Epithelial cell of prostate (primary cell): ENCODE measurements around the gene SPRR2B.
"Not testable (repeated sequence)": the region's sequence is repeated elsewhere in the genome, so short reads cannot be mapped to it uniquely, and the experiment has no call there.

ENCODE experiments used
- DNase-seq: peaks from one replicate; pipeline ENCODE4 v3.0.0-alpha.2; 2011; ENCODE audit warnings: low read depth, low spot score
- H3K27ac ChIP-seq: fragments of 450-650 bp; 2 replicates; pipeline ENCODE4 v1.5.1; 2017; ENCODE audit warnings: mild to moderate bottlenecking

Gene SPRR2B

DNA sequence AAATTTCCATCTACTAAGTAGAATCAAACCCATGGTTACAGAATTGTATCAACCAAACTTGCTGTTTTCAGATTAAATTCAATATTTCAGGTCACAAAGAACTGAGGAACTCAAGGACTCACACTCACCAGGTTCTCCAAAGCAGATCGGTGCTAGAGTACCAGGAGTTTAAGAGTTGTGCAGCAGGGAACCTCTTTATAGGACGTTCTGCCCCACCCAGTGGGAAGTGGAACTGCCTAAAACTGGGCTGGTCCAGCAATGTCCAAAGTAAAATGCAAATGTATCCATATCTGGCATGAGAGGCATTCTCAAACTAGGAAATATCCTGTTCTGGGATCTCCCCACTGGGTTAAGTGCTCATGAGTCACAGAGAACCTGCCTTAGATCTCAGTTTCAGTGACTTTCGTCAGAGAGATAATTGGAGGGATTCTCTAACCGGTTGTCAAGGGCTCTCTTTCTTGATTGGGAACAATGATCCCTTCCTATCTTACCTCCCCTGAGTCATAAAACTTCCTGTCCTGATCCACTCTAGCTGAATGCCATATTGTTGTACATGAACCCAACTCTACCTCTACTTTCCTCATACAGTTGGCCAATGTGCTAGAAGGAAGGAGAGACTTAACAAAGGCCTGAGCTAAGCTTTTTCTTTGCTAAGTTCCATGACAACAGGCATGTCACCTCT, 30.3 kb downstream of the SPRR2B start, which contains the start of gene SPRR2D:
TSS of gene SPRR2D (minus strand) at position 171 of the 682 bp plus-strand sequence. CDS start 774 bp downstream, outside the sequence.
- no peak for DNase-seq
- peak within 1 kb of the TSS; percentile 46 for H3K27ac ChIP-seq

DNA sequence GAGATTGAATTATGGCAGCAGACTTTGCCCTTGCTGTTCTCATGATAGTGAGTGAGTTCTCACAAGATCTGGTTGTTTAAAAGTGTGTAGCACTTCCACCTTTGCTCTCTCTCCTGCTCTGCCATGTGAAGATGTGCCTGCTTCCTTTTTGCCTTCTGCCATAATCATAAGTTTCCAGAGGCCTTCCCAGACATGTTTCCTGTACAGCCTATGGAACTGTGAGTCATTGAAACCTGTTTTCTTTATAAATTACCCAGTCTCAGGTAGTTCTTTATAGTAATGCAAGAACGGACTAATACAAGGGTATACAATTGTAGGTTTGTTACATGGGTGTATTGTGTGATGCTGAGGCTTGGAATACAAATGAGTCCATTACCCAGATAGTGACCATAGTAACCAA, 36.2 kb downstream of the SPRR2B start:
- no peak for DNase-seq
- H3K27ac ChIP-seq, result peak overlapping the region; percentile 78

DNA sequence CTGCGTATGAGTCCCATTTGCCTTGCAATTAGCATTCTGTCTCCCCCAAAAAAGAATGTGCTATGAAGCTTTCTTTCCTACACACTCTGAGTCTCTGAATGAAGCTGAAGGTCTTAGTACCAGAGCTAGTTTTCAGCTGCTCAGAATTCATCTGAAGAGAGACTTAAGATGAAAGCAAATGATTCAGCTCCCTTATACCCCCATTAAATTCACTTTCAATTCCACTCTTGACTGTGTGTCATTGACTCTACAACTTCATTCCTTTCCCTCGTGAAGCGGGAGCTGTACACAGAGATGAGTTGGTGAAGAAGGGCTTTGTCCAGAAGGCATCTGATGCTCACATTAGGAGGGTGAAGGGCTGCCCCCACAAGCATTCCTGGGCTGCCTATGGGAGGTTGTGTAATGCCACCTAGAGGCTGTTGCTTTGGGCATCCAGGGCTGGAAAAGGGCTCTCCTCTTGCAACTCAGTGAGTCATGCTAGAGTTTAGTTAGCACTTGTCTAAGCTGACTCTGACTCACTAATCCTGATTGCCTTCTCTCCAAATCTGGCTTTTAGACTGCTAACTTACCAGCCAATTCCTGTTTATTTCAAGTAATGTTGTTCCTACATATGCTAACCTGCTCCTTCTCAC, 38.6 kb downstream of the SPRR2B start:
- peak; percentile 91 for DNase-seq

DNA sequence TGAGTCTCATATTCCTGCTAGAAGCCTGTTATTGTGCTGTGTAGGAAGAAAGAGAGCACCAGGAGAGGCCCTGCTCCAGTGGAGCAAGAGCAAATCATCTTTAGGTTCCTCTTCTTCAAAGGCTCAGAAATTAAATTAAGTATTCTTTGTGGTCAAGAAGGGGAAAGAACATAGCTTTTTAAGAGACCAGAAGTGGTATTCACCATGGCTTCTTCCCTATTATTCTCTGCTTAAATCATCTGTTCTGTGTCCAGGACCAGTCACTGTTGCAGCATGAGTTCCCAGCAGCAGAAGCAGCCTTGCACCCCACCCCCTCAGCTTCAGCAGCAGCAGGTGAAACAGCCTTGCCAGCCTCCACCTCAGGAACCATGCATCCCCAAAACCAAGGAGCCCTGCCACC, 39.3 kb downstream of the SPRR2B start:
- H3K27ac ChIP-seq, result peak overlapping the region; percentile 78
- DNase-seq, result no peak

More for the DNA sequence above, 38.6 kb downstream of the SPRR2B start:
- H3K27ac ChIP-seq, result peak overlapping the region; percentile 78

DNA sequence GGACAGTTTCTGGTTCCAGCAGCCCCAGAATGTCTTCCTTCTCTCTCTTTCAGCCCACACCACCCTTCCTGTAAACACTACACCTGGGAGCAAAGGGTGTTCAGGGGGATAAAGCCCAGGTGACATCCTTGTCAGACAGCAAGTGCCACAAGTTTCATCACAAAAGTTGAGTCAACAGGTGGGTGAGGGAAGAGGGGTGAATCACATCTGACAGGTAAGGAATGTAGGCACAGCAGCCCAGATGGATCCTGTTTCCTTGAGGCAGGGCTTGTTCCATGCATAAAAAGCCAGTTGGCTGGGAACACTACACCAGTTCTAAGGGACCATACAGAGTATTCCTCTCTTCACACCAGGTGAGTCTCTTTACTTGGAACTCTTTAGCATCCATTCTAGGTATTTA, 40.5 kb downstream of the SPRR2B start, which contains the start of gene SPRR1B:
TSS of gene SPRR1B (plus strand) at position 309 of the 400 bp plus-strand sequence. CDS start 1,143 bp downstream, outside the sequence.
- peak within 1 kb of the TSS; percentile 78 for H3K27ac ChIP-seq

DNA sequence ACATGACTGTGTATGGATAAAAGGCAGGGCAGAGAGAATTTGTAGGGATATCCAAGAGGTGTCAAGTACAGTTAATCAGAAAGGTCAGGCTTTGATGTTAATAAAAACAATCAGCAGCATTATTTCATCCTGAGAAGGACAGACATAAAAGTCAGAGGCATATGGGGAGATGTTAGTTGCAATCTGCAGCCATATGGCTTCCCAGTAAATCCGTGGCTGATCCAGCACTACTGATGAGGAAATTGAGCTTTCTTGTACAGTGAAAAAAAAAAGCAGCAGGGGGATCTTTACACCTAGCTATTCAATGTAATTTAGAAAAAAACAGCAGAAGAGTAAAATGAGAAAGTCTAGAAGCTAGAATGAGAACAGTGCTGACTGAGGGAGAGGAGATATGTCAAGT, 42.6 kb downstream of the SPRR2B start:
- DNase-seq, result no peak
- no peak overlapping the region for H3K27ac ChIP-seq

More for the DNA sequence above, 40.5 kb downstream of the SPRR2B start, which contains the start of gene SPRR1B:
- peak; percentile 82 for DNase-seq

DNA sequence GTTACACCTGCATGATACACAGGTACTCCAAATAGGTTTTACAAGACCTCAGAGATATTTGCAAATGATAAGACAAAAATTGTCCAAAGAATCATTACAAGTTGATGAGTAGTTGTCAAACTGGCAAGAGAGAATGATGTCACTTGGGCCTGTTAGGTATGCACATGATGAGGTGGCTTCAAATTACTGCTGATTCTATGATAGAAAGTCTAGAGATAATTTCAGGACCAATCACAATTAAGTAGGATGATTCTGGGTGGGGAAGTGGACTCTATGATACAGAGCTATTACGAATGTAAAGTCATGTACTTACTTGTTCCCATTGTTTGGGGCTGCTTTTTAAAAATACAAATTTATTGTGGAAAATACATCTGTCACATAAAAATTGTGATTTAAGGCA, 45.6 kb downstream of the SPRR2B start:
- H3K27ac ChIP-seq, result peak overlapping the region; percentile 31
- peak; percentile 49 for DNase-seq

DNA sequence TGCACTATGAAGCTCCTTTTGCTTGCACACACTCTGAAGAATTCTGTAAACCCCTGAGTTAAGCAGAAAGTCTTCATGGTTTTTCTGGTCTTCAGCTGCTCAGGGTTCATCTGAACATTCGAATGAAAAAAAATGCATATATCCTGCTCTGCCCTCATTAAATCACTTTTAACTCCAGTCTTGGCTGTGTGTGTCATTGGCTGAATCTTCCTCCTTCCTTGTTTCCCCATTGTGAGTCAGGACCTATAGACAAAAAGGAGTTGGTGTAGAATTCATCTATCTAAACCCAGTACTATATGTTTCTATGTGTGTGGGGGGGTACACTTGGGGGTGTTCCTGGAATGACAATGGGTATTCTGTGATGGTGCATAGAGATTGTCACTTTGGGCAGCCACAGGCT, 47.0 kb downstream of the SPRR2B start:
- DNase-seq, result no peak
- peak overlapping the region; percentile 31 for H3K27ac ChIP-seq

DNA sequence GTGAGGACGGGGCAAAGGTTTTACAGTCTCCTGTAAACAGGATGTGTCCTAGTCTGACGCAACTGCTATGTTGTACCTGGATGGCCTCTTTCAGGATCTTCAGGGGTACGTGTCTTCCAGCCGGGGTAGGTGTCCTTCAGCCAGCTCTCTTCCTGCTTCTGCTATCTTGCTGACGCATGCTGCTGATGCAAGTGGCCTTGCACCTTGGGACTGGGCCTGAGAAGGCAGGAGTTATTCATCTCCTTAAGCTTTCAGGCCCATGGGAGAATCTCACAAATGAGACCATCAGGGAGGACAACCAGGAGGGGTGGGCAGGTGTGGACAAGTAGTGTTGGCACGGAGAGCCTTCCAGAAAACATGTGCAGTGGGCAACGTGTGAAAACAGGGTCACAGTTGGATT, 48.3 kb downstream of the SPRR2B start:
- no peak for DNase-seq
- no peak overlapping the region for H3K27ac ChIP-seq

DNA sequence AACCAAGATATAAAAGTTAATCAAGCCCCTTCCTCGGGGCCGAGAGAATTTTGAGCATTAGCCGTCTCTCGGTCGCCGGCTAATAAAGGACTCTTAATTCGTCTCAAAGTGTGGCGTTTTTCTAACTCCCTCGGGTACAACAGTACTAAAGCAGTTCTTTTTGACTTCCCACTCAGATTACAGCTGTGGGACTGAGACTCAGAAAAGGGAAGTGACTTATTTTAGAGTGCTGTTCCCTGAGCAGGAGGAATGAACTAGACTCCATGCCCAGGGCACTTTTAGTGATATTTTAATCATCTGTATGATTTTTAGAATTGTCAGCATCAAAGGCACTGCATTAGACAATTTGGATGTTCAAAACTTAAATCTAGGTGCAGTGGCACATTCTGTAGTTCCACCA, 49.1 kb downstream of the SPRR2B start:
- DNase-seq, H3K27ac ChIP-seq: not testable (repeated sequence)

DNA sequence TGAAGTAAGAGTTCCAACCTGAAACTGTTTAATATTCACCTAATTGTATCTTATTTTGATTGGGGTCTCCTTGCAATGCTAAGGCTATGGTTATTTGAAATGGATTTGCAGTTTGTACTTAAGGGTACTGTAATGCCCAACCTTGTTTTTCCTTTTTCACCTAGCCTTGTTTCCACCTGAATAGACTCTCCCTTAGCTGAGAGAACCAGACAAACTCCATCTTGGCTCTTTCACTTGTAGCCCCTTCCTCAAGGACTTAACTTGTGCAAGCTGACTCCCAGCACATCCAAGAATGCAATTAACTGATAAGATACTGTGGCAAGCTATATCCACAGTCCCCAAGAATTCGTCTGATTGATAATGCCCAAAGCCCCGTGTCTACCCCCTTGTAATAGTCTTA, 49.6 kb downstream of the SPRR2B start:
- not testable (repeated sequence) for DNase-seq, H3K27ac ChIP-seq
